ENCODE measurements around the gene BMAL1. TPM values are rescaled to one million over a fixed set of nuclear protein-coding genes. Genes with fewer than 3 reads are reported as not detected.

Gene BMAL1
- polyA plus RNA-seq, 4 donors, result 10.6 to 13.7 (median 11.5) TPM

DNA sequence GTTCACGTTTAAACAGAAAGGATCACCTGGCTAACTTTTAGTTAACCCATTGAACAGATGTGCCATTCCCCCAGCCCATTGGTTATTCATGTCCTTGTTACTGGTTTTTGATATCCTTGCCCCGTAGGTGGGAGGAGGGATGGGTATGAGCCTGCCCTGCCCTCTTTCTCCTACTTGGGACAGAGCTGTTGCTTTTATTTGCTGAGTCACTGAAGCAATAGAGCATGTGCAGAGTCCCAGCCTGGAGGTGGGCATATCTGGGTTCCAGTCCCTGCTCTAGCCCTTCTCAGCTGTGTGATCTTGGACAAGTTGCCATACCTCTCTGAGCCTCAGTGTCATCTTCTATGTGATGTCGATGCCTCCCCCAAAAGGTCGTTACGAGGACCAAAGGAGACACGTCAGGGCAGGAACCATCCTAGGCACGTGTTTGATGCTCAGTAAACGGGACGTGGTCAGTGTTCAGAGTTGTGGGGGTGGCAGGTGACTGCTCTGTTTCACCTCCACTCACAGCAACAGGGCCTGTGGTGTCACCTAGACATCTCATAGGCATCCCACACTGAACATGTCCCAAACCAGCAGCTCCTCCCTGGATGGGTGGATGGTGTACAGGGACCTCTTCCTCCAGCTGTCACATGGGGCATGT lies 61.0 kb downstream of the BMAL1 start:
- no peak for DNase-seq (ENCODE audit: low read depth in 4 of 4, low spot score in 3 of 4)

DNA sequence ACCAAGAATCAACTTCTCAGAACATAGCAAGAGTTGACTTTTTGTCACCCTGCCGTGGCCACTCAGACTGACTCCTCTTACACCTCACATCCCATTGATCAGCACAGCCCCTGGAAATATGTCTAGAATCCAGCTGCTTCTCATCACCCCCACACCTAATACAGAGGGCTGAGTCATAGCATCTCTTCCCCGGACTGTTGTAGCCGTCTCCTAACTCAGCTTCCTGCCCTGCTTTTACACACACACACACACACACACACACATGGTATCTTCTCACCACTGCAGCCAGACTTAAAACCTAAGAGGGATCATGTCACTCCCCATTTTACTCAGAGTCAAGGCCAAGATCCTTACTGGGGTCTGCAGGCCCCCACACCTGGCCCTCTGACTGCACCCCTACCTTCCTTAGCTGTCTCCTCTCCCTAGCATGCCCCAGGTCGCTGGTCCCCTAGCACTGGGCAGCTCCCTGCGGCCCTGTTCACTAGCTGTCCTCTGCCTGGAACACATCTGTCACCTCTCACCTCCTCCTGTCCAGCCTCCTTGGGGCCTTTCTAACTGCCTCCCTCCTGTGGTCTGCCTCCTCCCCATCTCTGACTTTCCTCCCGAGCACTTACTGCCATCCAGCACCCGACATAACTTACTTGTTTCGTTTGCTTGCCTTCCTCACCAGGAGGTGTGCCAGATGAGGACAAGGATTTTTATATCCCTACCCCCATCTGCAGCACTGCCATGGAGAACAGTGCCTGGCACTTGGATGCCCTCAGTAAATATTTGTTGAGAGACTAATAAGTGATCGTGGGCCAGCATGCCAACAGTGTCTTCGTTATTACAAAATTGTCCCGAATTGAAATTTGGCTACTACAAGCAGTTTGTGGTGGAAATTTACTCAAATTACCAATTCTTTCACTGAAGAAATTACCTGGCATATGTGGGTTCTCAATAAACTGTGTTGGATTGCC lies 61.9 kb downstream of the BMAL1 start:
- DNase-seq (ENCODE audit: low read depth in 4 of 4, low spot score in 3 of 4), result no peak

DNA sequence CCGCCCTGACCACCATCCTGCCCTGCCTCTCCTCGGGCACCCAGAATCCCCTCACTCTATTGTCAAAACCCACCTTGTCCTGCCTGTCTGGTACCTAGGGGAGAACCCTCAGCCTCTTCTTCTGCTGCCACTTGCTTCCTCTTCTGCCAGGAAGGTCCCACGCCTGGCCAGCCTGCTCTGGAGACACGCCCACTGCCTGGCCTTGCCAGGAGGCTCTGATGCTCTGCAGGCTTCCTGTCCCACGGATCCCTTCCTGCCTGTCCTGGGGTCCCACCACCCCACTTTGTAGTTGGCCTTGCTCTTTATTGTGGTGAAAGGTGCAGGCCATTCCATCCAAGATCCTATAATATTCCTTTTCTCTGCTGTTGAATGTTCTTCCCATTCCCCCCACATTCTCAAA lies 63.4 kb downstream of the BMAL1 start:
- no peak for DNase-seq (ENCODE audit: low read depth in 4 of 4, low spot score in 3 of 4)

DNA sequence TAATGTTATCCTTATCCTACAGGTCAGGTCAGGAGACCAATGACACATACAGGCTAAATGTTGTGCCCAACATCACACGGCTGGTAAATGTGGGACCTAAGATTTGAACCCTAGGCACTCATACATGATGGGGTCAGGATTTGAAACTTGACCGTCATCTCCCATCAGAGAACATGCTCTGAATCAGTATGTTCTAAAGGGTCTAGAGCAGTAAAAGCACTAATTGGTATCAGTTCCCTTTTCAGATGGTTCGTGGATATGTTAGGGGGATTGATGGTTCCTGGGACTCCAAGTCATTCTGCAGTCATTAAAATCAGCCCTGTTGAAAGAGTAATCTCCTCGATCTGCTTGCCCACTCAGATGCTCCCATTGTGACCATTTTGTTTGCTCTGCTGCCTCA lies 65.5 kb downstream of the BMAL1 start:
- no peak for DNase-seq (ENCODE audit: low read depth in 4 of 4, low spot score in 3 of 4)

DNA sequence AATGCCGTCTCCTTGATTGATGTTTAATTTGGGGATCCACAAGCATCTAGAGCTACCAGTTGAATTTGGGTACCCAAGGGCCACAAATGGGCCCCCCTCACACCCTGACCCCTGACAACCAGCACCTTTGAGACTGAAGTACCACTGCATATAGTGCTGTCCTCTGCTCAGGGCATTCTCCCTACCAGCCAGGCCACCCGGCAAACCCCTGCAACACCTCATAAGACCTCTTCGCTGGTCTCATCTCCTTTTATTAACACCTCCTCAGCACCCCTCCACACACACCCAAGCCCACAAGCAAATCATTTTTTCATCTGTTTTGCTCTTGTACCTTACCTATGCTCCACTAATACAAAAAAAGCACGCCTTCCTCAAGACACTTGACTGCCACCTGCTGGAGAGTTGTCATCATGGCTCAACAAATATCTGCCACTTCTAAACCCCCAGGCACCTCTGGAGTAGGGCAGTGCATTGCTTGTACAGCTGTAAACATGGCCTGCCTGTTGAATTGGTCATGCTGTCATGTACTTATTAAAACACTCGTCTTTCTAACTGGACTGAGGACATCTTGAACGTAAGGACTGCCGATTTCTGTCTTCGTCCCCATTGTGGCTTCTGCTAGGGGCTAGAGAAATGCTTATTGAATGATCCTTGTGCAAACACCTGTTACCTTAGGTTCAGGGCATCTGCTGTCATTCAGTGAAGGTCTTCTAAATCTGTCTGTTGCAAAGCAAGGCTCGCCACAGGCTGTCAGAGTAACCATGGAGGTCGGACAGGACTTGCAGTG lies 66.5 kb downstream of the BMAL1 start:
- peak in 3 of 4 donors; percentile 50 to 61 (median 60) for DNase-seq (ENCODE audit: low read depth in 4 of 4, low spot score in 3 of 4)

DNA sequence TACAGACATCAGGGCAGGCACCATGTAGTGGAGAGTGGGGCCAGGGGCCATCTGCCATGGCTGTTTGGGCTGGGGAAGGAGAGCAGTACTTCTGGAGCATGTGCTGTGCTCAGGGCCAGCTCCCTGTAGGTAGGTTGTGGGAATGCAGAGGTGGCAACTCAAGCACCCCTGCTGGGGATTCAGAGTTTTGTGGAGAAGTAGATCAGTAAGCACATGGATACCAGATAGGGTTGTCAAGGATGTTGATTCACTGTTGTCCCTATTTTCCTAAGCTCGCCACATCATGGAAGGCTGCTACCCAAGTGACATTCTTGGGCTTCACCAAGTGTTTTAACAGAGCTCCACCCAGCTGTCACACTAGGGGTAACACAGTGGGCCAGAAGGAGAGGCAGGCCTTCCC lies 67.2 kb downstream of the BMAL1 start:
- no peak for DNase-seq (ENCODE audit: low read depth in 4 of 4, low spot score in 3 of 4)

DNA sequence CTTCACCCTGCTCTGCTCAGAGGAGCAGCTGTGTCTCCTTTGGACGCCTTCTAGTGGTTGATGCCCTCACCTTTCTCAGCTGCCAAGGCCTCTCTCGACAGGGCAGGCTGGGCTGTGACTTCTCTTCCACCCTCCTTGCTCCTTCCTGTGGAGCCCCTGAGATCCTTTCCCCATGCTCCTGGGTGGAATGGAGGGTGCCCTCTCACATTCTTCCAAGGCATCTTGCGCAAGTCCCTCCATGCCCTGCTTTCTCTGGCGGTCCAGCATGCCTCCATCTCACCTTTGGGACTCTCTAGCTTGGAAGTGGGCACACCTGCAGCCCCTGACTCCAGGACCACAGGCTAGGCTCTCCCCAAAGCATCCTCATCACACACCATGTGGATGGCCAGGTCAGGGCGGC lies 68.9 kb downstream of the BMAL1 start:
- no peak for DNase-seq (ENCODE audit: low read depth in 4 of 4, low spot score in 3 of 4)

DNA sequence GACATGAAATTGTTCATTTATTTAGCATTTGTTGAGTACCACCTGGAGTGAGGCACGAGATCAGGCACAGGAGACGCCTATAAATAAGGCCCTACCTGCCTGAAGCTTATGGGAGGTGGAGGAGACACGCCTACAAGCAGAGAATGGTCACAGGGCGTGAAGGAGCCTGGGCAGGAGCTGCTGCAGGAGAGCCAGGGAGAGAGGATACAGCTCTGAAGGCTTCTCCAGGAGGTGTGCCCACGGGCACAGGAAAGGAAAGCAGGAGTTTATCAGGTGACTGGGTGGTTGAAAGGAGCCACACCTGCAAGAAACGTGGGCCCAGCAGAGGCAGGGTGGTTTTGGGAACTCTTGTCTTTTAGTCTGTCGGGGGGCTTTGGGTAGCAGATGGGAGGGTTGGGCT lies 70.3 kb downstream of the BMAL1 start:
- no peak for DNase-seq (ENCODE audit: low read depth in 4 of 4, low spot score in 3 of 4)

DNA sequence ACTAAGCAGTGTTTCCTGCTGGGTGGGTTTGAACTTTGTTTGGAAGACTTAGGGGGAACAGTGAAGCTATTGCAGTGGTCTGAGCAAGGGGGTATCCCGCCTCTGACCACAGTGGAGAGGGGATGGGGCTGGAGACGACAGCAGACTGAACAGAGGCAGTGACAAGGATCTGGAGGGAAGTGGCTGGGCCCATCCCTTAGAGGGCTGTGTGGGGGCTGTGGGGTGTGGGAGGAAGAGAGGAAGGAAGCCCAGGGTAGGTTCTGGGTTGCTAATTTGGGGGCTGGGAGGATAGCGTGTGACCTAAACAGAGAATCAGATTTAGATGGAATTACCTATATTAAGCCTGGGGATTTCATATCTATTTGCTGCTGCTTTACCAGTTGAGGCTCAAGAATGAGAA lies 70.7 kb downstream of the BMAL1 start:
- no peak for DNase-seq (ENCODE audit: low read depth in 4 of 4, low spot score in 3 of 4)

DNA sequence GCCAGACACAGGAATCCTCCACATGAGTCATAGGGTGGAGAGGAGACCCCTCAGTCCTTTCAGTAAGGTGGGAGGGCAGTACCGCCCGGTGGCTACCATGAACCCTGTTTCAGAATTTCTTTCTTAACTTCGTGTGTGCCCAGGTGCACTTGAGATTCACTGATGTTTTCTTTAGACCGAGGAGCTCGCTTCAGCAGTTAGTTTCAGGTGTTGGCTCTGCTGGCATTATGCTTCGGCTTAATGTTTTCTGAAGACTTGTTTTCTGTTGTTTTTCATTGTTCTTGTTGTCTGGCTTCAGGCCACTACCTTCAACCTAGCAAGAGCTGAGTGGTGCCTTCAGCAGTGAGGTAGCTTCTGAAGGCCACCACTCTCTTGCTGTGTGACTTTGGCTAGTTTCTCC lies 71.5 kb downstream of the BMAL1 start:
- no peak for DNase-seq (ENCODE audit: low read depth in 4 of 4, low spot score in 3 of 4)

DNA sequence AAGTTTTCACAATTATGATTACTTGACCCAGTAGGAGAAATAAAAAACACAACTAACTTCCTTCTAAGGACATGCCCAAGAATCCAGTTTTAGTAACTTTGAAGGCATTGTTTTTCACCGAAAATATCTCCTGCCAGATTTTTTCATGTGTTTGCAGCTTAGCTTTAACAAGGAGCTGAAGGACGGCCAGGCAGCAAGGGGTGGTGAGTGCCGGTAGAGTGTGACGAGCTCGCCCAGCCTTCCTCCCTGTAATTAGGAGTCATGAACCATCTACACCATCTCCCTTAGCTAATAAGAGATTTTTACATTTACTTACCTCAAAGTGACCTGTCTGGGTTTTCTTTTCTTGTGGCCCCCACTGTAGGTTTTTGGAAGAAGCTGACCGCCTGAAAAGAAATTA lies 72.0 kb downstream of the BMAL1 start:
- DNase-seq (ENCODE audit: low read depth in 4 of 4, low spot score in 3 of 4), result no peak

DNA sequence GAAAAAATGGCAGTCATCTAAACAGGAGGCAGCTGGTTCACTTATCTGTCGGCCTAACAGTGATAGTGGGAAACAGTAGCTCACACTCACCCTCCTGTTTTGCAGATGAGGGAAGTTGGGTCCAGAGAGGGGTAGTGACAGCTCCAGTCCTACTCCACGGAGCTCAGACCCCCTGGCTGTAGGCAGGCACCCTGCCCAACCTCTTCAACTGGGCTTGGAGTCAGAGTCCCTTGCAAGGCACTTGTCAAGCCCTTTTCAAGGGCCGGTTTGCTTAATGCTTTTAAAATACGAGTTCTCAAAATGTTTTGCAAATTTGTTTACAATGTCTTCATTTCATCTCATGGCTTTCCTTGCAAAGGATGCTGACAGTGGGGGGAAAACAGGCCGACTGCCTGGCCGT lies 75.1 kb downstream of the BMAL1 start:
- no peak for DNase-seq (ENCODE audit: low read depth in 4 of 4, low spot score in 3 of 4)

DNA sequence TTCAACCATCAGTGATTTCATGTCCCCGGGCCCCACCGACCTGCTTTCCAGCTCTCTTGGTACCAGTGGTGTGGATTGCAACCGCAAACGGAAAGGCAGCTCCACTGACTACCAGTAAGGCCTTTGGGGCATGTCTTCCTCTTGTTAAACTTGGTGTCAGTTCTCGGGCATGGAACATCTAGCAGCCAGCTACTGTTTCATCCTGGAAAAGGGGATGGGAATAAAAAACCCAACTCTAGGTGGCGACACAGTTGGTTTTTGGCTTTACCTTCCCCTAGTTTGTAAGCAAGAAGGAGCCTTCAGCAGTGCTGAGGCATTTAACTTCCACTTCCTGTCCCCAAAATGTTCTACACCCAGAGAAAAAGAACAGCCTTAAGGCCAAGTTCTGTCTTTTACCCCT lies 76.7 kb downstream of the BMAL1 start:
- DNase-seq (ENCODE audit: low read depth in 4 of 4, low spot score in 3 of 4), result no peak

DNA sequence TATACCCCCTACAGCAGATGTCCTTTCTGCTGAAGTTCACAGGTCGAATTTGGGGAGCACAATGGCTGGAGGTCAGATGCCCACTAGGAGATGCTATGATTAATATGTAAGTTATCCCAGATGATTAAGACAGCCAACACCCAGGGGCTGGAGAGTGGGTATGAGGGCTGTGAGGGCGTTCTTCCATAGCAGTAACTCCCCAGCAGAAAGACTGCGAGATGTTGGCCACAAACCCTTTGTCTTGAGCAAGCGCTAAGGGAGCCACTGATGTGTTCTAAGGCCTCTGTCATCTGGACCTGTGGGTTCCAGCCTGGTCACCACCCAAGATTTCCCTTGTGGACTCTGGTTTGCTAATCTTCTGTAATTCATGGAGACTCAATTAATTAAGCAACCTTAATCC lies 77.6 kb downstream of the BMAL1 start:
- DNase-seq (ENCODE audit: low read depth in 4 of 4, low spot score in 3 of 4), result no peak

DNA sequence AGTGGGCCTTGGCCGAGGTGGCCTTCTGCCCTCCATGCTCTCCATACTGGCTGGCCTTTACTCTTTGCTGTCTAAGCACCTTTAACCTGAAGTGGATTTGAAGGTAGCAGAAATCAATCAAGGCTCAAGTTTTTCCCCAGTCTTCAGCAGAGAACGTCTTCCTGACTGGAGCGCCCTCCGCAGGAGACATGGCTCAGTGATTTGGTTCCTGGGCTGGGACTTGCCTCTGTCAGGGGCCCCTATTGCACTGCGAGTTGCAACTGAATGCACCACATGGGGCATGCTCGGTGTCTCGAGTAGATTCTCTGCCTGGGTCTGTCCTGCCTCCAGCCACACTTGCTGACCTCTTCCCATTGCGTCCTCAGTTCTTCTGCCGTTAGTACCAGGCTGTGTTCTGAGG lies 79.6 kb downstream of the BMAL1 start:
- no peak for DNase-seq (ENCODE audit: low read depth in 4 of 4, low spot score in 3 of 4)

DNA sequence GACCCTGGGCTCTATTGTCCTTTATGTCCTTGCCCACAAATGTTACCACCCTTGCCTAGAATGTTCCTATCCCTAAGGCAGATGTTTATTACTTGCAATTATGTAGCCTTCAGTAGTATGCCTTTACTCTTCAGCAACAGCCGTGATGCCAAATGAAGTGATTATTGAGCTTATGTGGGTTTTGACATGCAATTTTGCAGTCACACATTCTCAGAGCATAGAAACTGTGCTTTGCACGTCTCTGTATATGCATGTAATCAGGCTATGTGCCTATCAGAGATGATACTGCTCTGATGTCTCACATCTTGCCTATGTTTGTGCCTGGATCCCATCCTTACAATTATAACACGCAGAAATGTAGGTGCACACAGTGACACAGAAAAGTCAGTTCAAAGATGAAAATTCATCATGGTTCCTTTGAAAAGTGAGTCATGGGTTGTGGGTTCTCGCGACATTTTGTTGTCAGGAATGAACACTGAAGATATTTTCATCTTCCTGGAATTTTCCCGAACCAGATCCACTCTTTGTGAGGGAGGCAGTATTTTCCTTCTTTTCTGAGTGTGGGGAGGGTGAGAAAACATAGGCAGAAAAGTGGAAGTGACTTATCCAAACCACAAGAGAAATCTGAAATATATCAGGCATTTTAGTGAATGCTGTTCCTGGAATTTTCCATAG lies 81.1 kb downstream of the BMAL1 start:
- DNase-seq (ENCODE audit: low read depth in 4 of 4, low spot score in 3 of 4), result no peak

DNA sequence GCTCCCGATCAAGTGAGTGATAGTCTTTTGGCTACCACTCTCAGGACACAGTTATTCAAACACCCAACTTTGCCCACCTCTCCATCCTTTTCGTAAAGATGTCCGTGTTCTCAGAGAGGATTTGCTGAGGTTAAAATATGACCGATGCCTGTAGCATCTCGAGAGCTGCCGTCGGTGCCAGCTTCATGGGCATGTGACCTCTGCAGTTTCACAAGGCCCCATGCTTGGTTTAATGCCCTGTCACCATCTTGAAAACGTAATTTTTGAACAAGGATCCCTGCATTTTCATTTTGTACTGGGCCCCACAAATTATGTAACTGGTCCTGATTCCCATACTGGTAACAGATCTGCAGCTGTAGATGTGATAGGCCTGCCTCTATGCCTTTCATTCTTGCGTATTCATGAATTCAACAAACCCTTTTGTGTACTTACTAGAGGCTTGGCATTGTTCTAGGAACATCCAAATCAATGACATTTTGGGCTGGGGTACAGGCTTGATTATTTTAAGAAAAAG lies 85.1 kb downstream of the BMAL1 start:
- DNase-seq (ENCODE audit: low read depth in 4 of 4, low spot score in 3 of 4), result no peak

DNA sequence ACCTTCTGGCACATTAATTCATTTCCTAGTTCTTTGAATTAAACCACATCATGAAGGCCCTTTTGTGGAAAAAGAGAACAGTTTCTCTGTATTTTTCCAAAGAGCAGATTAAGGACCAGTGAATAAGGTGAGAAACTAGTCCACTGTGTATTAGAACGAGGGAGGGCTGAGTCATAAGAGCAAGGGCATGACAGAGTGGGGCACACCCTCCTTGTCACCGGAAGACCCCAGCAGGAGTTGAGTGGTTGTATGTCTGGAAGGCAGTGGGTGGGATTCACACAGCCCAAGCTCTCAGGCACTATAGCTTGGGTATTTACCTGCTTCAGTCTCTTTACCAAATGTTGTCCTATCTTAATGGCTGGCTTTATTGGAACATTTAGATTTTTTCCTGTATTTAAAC lies 86.8 kb downstream of the BMAL1 start:
- no peak for DNase-seq (ENCODE audit: low read depth in 4 of 4, low spot score in 3 of 4)

DNA sequence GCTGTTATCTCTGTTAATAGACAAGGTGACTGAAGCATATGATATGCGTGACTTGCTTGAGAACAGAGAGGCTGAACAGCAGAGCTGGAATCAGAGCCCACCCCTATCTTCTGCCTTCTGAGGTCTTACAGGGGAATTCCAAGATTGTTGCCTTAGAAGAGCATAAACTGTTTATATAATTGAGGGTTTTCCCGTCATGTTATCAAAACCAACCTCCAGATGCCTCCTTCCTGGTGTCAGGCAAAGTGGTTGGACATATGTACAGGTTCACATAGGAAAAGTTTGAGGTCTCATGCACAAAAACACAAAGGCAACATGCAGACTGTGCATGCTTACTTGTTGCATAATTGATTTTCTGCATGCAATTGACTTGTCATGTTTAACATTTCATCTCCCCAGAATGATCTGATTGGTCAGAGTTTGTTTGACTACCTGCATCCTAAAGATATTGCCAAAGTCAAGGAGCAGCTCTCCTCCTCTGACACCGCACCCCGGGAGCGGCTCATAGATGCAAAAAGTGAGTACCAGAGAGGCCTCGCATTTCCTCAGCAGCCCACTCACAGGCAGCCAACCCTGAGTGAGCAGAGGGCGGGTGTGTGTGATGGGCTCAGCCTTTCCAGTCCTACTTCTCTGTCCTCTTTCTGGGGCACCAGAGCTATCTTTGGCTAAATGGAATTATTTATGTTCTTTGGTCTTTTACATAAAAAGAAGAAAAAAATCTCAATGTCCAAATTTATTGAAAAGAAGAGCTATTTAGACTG lies 88.9 kb downstream of the BMAL1 start:
- no peak for DNase-seq (ENCODE audit: low read depth in 4 of 4, low spot score in 3 of 4)

DNA sequence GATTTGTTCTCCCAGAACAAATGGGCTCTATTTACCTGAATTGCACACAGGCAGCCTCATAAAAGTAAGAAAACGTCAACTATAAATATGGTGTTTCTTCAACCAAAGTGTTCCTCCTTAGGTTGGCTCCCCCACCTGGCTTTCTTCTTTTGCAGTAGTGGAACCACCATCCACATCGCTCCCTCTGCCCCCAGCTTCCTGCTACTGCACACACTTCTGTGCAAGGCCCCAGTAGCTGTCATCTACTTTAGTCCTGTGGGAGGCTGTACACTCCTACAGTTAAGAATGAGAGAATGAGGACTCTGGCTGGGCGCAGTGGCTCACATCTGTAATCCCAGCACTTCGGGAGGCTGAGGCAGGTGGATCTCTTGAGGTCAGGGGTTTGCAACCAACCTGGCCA lies 89.5 kb downstream of the BMAL1 start:
- DNase-seq (ENCODE audit: low read depth in 4 of 4, low spot score in 3 of 4), result no peak

Measured in left renal pelvis (tissue), 4 donors.